RPMI7951 (cell line): ENCODE measurements around the gene ZNF417. TPM values are rescaled to one million over a fixed set of nuclear protein-coding genes. Genes with fewer than 3 reads are reported as not detected.
A peak's percentile ranks its signal among the peaks of the same experiment; 100 is the strongest.

Experiments used
- DNase-seq: peaks from one replicate; pipeline ENCODE4 v3.0.0-alpha.2; 2012; ENCODE audit warnings: low read depth
- total RNA-seq: library from RNA; depleted of rRNA; stranded (reverse); fragments of >200 nt; shearing (Covaris generic); gene quantifications from 2 replicates; pipeline ENCODE4 v1.2.3, GENCODE V29; 2014; rRNA removed

The ZNF417 gene
- total RNA-seq = 9.3 and 9.5 TPM in 2 replicates

DNA sequence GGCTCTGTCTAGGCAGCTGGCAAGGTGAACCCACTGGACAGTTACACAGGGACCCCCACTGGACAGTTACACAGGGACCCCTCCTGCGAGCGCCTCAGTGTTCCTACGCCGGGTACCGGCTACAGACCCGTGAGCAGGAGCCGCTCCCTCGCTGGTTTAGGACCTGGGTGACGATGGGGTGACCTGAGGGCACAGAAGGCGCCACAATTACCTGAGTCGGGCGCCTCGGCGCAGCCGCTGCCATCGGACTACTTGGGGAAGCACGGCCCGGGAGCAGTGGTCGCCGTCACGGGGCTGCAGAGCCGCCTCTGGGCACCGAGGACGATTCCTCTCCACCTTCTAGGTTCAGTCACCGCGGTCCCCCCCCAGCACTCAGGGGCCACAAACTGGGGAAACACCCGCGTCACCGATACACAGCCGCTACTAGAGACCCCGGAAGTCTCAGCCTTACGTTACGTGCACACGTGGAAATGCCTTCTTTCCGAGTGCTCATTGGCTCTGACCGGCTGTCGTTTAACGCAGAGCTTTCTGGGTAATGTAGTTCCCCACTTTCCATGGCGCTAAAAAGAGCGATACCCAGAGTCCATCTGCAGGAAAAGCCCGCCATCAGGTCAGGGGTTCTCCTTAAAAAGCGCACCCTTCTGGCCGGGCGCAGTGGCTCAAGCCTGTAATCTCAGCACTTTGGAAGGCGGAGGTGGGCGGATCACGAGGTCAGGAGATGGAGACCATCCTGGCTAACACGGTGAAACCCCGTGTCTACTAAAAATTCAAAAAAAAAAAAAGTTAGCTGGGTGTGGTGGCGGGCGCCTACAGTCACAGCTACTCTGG lies at the start of gene ZNF417:
Gene ZNF417, minus strand, starts transcription at position 425 of the 828 bp plus-strand sequence. Its CDS starts 181 bp downstream, at position 244.
- peak; percentile 98 for DNase-seq

- no peak for DNase-seq
Observed at GRCh38 chr19:57964761-57965160, 48.4 kb upstream of the ZNF417 start.

DNA sequence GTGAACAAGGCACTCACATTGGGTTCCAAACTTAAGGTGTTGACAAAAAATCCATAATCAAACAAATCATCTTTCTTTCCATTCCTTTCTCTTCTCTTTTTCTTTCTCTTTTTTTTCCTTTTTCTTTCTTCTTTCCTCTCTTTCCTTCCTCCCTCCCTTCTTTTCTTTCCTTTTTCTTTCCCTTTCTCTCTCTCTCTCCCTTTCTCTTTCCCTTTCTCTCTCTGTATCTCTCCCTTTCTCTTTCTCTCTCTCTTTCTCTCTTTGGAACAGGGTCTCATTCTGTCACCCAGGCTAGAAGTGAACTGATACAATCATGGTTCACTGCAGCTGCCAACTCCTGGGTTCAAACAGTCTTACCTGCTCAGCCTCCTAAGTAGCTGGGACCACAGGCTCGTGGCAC lies 45.4 kb upstream of the ZNF417 start:
- DNase-seq = no peak

- no peak for DNase-seq
Observed at GRCh38 chr19:57954996-57955395, 38.6 kb upstream of the ZNF417 start.

DNA sequence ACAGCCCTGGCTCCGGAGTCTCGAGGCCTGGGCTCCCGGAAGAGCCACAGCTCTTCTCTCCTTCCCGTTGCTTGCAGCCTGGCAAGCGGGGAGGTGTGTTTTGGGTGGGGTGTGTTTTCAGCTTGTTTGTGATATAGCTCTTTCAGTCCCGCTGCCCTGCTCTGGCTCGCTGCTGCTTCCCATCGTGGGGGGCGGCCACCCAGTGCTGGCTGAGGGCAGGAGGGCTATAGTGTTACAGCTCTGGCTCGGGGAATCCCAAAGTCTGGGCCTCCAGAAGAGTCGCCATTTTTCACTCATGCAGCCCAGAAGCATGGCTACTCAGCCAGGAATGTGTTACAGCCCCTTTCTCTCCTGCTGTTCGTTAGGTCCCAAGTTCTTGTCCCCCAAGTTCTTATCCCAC lies 33.3 kb upstream of the ZNF417 start:
- DNase-seq = no peak

GRCh38 chr19:57949296-57949695 lies 32.9 kb upstream of the ZNF417 start:
- no peak for DNase-seq

GRCh38 chr19:57947419-57948134 lies 31.2 kb upstream of the ZNF417 start, which contains the start of gene ZNF256:
Gene ZNF256 (minus strand): TSS chr19:57947706. CDS start chr19:57947474, 232 bp downstream.
- DNase-seq = peak; percentile 96

DNA sequence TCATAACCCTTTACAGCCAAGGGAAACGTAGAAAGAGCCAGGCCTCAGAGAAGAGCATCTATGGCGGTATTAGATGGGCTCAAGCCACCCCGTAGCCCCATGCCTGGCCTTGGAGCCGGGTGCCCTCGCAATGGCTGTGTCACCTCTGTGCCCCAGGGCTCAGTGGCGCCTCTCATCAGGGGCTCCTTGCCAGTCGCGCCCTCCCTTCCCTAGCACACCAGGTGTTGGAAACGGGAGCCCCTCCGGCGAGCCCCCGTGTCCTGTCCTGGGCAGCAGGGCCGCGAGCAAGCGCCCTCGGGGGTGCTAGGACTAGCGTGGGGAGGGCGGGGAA lies 30.7 kb upstream of the ZNF417 start:
- DNase-seq = no peak

- no peak for DNase-seq
Observed at GRCh38 chr19:57946316-57946715, 29.9 kb upstream of the ZNF417 start.

DNA sequence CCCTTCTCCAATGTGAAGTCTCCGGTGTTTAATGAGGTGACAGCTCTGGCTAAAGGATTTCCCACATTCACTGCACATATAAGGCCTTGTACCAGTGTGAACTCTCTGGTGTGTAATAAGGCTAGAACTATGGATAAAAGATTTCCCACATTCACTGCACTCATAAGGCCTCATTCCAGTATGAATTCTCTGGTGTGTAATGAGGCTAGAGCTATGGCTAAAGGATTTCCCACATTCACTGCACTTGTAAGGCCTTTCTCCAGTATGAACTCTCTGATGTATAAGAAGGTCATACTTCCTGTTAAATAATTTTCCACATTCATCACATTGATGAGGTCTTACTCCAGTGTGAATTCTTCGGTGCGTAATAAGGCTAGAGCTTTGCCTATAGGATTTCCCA lies 25.2 kb upstream of the ZNF417 start:
- DNase-seq = no peak

DNA sequence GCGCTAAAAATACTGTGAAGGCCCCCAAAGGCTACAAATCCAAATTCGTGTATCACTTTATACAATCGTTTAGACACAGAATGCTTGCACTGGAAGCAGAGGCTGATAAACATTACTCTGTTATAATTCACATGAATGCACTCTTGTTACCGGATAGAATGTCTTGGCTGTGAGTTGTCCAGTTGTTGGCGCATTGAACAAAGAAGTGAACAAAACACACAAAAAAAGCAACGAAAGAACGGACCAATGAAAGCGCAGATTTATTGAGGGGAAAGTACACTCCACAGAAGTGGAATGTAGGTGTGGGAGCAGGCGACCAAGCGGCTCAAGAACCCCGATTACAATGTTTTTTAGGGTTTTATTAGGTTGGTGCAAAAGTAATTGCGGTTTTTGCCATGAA lies 19.3 kb upstream of the ZNF417 start:
- DNase-seq = no peak

DNA sequence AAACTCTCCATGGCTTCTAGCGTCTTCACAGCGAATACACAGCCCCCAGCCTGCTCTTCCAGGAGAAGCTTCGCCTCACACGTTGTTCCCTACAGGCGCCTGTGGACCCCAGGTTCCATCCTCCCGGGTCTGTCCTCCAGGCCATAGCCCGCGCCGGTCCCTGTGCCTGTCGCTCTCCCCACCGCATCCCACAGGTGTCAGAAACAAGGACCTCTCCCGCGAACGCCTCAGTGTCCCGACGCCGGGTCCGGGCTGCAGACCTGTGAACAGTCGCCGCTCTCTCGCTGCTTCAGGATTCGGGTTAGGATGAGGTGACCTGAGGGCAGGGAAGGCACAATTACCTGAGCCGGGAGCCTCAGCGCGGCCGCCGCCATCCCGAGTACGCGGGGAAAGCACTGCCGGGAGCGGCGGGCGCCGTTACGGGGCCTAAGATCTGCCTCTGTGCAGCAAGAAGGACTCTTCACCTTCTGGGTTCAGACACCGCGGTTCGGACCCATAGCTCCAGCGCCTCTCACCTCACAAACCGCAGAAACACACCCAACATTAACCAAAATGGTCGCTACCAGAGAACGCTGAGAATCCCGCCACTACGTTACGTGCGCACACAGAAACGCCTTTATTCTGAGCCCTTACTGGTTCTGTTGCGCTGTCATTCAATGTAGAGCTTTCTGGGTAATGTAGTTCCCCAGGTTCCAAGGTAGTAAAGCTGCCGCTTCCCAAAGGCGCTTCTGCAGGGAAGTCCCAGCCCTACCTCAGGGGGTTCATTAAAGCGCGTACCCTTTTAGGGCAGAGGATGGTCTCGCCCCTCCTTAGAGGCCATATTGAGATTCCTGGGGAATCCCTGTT lies 18.7 kb upstream of the ZNF417 start, which contains the start of gene ZNF418:
Gene ZNF418, minus strand, starts transcription at position 583 of the 846 bp plus-strand sequence. CDS start 1,580 bp downstream, outside the sequence.
- DNase-seq = peak; percentile 86

- DNase-seq = no peak
Observed at GRCh38 chr19:57927587-57927986, 11.2 kb upstream of the ZNF417 start.

- DNase-seq = no peak
Observed at GRCh38 chr19:57914531-57914930, 1.9 kb downstream of the ZNF417 start.

GRCh38 chr19:57907394-57907793 lies 9.0 kb downstream of the ZNF417 start:
- DNase-seq = no peak

DNA sequence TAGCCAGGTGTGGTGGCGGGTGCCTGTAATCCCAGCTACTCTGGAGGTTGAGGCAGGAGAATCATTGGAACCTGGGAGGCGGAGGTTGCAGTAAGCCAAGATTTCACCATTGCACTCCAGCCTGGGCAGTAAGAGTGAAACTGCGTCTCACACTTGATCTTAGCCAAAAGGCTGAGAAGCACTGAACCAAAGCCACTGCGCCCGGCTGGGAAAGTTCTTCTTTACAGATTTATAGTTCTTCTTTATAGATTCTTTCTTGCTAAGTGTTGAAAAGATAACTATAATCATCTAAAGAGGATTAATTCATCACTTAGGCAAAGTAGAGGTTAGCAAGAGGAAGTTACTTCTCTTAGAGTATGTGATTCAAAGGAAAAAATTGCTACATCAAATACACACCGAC lies 11.1 kb downstream of the ZNF417 start:
- DNase-seq = no peak

GRCh38 chr19:57903618-57904184 lies 12.7 kb downstream of the ZNF417 start:
- no peak for DNase-seq

DNA sequence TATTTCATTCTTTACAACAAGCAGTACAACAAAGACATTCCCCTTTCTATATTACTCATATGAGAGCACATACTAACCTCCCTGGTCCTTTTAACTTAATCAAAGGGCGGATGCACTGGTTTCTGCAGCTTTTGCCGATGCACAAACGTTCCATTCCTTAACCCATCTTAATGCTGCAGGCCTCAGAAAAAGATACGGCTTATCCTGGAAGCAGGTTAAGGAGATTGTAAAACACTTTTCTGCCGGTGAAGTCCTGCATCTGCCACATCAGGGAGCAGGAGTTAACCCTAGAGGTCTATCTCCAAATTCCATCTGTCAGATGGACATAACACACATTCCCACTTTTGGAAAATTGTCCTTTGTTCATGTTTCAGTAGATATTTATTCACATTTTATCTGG lies 16.1 kb downstream of the ZNF417 start:
- DNase-seq = no peak

- peak; percentile 82 for DNase-seq
Observed at GRCh38 chr19:57890706-57891105, 25.7 kb downstream of the ZNF417 start.

- no peak for DNase-seq
Observed at GRCh38 chr19:57888560-57889231, 27.7 kb downstream of the ZNF417 start, which contains the start of gene ZNF814. Gene ZNF814 (minus strand): TSS chr19:57889037. CDS start chr19:57888802, 235 bp downstream.

DNA sequence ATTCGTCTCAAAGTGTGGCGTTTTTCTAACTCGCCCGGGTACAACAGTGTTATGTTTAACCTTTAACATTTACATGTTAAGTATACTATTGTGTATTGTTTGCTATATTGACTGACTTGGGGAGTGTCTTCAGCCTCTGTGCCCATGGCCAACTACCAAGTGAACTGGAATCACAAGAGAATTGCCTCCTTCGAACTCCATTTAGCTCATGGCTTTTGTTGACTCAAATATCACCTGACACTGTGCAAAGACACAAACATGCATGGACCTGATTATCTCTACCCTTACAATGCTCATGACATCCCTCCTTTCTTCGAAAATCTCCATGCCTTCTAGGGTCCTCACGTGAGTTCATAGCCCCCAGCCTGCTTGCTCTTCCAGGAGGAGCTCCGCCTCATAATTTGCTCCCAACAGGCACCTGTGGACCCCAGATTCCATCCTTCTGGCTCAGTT lies 28.3 kb downstream of the ZNF417 start:
- DNase-seq = no peak
